HG02938 (cell line): ENCODE data around the gene NUDT22.

Source experiments
- ATAC-seq: cut with Tn5 transposase; IDR thresholded peaks from one replicate; pipeline ENCODE4 v1.9.1; 2021; ENCODE audit warnings: mild to moderate bottlenecking, moderate library complexity; ENCODE audit not compliant: unreplicated experiment

The NUDT22 gene

DNA sequence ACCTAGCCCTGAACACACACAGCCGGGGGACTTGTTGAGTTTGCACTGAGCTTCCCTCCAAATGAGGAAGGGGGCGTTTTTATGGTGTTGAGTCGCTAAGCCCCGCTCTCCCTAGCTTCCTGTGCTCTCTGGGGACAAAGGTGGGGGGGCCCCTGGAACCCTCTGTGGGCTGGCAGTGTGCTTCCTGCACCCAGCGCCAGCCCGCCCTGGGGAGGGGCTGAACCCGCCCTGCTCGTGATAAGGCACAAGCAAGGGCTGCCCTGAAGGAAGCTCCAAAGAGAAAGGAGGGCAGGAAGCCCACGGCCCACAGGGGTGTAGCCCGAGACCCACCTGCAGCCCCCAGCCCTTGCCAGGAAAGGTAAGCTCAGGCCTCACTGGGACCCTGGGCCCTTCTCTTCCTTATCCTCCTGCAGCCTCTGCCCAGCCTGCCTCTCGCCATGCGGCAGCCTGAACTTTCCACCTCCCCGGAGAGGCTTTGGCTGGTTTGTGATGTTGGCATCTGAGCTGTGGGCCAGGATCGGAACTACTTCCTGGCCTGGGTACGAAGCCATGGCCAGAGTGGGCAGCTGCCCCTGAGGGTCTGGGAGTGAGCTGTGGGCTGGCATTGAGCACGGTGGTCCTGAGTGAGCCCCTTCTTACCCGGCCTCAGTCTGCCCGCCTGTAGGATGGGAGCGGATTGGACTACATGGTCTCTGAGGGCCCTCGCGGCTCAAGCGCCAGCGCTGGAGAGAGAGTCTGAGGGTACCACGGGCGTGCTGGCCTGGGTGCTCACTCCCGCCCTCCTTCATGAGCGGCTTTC lies 19.4 kb upstream of the NUDT22 start, which contains the start of gene FERMT3:
TSS of gene FERMT3 (plus strand) at position 265 of the 799 bp plus-strand sequence. CDS start 644 bp downstream, outside the sequence.
- no peak for ATAC-seq

DNA sequence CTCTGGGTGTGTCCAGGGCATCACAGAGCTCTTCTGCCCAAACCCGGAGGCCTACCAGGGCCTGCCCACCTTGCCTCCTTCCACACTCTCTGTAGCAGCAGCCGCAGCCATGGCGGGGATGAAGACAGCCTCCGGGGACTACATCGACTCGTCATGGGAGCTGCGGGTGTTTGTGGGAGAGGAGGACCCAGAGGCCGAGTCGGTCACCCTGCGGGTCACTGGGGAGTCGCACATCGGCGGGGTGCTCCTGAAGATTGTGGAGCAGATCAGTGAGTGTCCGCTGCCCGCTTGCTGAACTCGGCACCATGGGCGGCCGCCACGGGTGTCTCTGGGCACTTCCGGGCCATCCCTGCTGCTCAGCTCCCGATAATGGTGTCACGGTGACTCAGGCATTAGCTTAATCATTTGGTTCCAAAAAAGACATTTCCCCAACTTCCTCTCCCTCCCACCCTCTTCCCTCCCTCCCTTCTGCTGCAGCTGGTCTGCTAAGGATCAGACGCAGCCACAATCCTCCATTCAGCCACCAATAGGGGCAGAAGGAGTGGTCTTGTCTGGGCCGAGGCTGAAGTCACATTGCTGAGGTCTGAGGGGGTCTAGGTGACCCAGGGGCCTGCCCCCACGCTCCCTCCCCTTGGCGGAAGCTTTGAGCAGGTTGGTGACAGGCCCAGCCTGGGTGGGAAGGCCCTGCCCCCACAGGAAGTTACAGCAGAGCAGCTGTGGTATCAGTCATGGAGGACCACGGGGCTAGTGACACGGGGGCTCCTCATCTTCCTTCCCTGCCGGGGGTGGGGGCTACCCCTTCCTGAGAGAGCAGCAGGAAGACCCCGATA lies 18.6 kb upstream of the NUDT22 start:
- ATAC-seq: peak; percentile 69

DNA sequence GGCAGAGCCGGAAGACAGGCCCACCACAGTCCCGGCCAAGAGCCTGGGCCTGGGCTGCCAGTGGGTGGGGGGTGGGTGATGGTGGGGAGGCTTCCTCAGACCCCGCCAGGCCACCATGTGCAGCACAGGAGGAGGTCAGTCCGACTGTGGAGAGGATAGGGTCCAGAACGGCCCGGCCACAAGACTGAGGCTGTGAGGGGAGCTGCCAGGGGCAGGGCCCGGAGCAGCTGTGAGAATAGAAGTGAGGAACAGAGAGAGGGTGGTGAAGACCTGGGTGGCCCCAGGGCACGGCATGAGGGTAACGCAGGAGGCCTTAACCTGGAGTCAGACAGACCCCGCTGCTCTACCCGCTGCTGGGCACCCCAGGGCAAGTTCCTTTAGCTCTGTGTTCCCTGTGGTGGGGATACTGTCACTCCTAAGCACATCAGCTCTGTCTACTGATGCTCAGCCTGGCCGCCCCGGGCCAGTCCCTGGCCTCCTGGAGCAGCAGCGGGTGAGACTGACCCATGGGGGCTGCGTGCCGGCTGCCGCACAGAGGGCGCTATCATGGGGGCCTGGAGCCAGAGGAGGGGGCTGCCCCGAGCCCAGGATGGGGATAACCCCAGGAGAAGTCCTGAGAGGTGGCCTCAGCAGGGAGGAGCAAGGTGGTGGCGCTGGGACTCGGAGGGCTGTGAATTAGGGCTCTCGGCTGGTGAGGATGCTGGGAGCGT lies 17.8 kb upstream of the NUDT22 start:
- ATAC-seq: peak; percentile 8

- ATAC-seq: no peak
Measured at GRCh38 chr11:64208796-64209562, 17.1 kb upstream of the NUDT22 start.

GRCh38 chr11:64209563-64209843 lies 16.6 kb upstream of the NUDT22 start:
- no peak for ATAC-seq

DNA sequence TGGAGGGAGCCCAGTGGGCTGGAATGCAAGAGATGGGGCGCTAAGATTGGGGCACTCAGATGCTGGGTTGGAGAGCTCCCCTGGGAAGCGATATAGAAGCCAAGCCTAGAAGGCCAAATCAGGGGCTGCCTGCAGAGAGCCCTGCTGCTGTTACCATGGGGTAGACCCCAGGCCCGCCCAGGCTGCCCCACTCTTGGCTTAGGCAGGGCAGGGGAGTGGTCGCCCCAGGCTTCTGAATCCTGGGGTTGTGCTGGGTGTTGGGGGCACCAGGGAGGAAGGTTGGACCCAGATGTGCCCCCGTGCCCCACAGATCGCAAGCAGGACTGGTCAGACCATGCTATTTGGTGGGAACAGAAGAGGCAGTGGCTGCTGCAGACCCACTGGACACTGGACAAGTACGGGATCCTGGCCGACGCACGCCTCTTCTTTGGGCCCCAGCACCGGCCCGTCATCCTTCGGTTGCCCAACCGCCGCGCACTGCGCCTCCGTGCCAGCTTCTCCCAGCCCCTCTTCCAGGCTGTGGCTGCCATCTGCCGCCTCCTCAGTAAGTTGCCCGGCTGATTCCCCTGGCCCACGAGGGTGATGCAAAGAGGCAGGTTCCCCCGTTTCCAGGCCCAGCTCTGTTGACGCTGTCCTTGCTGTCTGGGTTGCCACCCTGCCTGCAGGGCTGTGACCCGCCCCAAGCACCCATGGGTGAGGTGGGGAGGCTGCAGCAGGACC lies 15.6 kb upstream of the NUDT22 start:
- ATAC-seq: no peak

- no peak for ATAC-seq
Measured at GRCh38 chr11:64211181-64211872, 14.7 kb upstream of the NUDT22 start.

- no peak for ATAC-seq
Measured at GRCh38 chr11:64216879-64217278, 9.2 kb upstream of the NUDT22 start.

GRCh38 chr11:64218628-64219353 lies 7.3 kb upstream of the NUDT22 start:
- no peak for ATAC-seq

GRCh38 chr11:64219354-64219684 lies 6.8 kb upstream of the NUDT22 start:
- no peak for ATAC-seq

GRCh38 chr11:64219755-64220154 lies 6.3 kb upstream of the NUDT22 start:
- no peak for ATAC-seq

DNA sequence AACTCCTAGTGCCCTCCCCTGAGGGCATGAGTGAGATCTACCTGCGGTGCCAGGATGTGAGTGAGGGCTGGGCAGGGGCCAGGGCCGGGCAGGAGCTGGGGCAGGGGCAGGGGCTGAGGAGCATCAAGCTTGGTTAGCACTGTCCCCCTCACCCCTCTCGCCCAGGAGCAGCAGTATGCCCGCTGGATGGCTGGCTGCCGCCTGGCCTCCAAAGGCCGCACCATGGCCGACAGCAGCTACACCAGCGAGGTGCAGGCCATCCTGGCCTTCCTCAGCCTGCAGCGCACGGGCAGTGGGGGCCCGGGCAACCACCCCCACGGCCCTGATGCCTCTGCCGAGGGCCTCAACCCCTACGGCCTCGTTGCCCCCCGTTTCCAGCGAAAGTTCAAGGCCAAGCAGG lies 5.8 kb upstream of the NUDT22 start:
- ATAC-seq: no peak

- no peak for ATAC-seq
Measured at GRCh38 chr11:64220798-64221197, 5.3 kb upstream of the NUDT22 start.

DNA sequence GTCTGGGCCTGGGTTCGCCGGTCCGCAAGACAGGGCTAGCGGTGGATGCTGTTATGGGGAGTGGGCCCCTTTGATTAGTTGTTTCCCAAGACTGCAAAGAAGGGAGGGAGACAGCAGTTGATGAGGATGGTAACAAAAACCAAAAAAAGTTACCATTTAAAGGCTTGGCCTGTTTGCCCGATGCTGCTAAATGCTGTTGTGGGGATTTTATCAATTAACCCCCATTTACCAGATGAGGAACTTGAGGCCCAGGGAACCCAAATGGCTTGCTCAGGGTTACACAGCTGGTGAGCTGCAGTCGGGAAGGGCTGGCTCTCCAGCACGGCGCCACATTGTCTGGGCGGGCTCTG lies 3.4 kb upstream of the NUDT22 start:
- ATAC-seq: no peak

DNA sequence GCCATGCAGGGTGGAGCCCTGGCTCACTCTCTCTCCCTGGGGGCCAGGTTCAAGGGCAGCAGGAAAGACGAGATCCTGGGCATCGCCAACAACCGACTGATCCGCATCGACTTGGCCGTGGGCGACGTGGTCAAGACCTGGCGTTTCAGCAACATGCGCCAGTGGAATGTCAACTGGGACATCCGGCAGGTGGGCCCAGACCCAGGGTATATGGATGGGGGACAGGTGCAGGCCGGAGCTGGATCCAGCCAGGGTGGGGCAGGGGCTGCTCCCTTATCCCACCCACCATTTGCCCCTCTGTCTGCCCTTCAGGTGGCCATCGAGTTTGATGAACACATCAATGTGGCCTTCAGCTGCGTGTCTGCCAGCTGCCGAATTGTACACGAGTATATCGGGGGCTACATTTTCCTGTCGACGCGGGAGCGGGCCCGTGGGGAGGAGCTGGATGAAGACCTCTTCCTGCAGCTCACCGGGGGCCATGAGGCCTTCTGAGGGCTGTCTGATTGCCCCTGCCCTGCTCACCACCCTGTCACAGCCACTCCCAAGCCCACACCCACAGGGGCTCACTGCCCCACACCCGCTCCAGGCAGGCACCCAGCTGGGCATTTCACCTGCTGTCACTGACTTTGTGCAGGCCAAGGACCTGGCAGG lies 2.9 kb upstream of the NUDT22 start:
- no peak for ATAC-seq

GRCh38 chr11:64224151-64224890 lies 1.8 kb upstream of the NUDT22 start:
- no peak for ATAC-seq

DNA sequence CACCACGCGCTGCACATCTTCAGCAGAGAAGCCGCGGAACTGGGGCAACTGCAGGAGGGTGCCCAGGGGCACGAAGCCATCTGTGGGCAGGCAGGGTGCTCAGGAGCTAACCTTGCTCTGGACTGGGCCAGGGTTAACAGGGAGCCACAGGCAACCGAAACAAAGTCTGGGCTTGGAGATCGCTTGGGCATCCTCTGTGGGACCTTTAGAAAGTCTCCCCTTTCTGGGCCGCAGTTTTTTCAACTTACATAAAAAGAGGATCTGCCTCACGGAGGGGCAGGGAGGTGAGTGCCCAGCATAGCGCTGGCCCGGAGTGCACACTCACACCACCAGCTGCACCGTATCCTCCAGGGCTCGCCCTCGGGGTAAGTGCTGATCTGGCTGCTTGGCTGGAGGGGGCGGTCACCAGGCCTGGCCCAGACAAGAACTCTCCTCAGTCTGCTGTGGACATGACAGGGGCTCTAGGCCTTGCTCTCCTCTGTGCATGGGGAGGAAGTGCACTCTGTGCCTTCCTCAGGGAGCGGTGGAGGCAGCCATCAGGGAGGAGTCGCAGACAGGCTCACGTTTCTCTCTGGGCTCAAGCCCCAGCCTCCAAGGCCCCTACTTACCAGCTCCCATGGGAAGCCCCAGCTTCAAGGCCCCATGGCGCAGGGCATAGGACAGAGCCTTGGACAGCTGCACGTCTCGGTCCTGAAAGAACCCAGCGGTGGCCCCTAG lies 1.0 kb upstream of the NUDT22 start:
- ATAC-seq: no peak
